Activated CD4-positive, alpha-beta T cell treated with anti-CD3 and anti-CD28 coated beads, Interleukin-2, amount 50 U/mL, for 24 hours (primary cell): ENCODE data around the gene IMMP2L.

Source experiments
- DNase-seq, 2 donors: peaks; one replicate each; pipeline ENCODE4 v3.0.0-alpha.2; 2020; ENCODE audit warnings: low read depth in 1 of 2, low spot score in 1 of 2

Gene IMMP2L

GRCh38 chr7:111560773-111561653 lies 1.3 kb downstream of the IMMP2L start:
- no peak for DNase-seq

- DNase-seq, result no peak
Measured at GRCh38 chr7:111558991-111559390, 3.3 kb downstream of the IMMP2L start.

- DNase-seq, result no peak
Measured at GRCh38 chr7:111556977-111557376, 5.3 kb downstream of the IMMP2L start.

- no peak for DNase-seq
Measured at GRCh38 chr7:111554086-111554485, 8.2 kb downstream of the IMMP2L start.

- no peak for DNase-seq
Measured at GRCh38 chr7:111541067-111541466, 21.2 kb downstream of the IMMP2L start.

GRCh38 chr7:111540199-111540815 lies 22.0 kb downstream of the IMMP2L start:
- DNase-seq, result no peak

- no peak for DNase-seq
Measured at GRCh38 chr7:111537134-111537533, 25.2 kb downstream of the IMMP2L start.

- DNase-seq, result no peak
Measured at GRCh38 chr7:111535142-111535870, 27.0 kb downstream of the IMMP2L start.

- DNase-seq, result no peak
Measured at GRCh38 chr7:111532625-111533024, 29.7 kb downstream of the IMMP2L start.

GRCh38 chr7:111531993-111532392 lies 30.3 kb downstream of the IMMP2L start:
- no peak for DNase-seq

GRCh38 chr7:111530356-111530668 lies 32.0 kb downstream of the IMMP2L start:
- no peak for DNase-seq

GRCh38 chr7:111529507-111530355 lies 32.6 kb downstream of the IMMP2L start:
- no peak for DNase-seq

- DNase-seq, result no peak
Measured at GRCh38 chr7:111528331-111528730, 34.0 kb downstream of the IMMP2L start.

GRCh38 chr7:111527545-111527944 lies 34.7 kb downstream of the IMMP2L start:
- no peak for DNase-seq

- DNase-seq, result no peak
Measured at GRCh38 chr7:111525100-111525499, 37.2 kb downstream of the IMMP2L start.

GRCh38 chr7:111521660-111522059 lies 40.6 kb downstream of the IMMP2L start:
- DNase-seq, result no peak

- DNase-seq, result no peak
Measured at GRCh38 chr7:111518264-111518663, 44.0 kb downstream of the IMMP2L start.

- DNase-seq, result no peak
Measured at GRCh38 chr7:111517549-111517951, 44.7 kb downstream of the IMMP2L start.

- no peak for DNase-seq
Measured at GRCh38 chr7:111516612-111517011, 45.7 kb downstream of the IMMP2L start.

- DNase-seq, result no peak
Measured at GRCh38 chr7:111513566-111513965, 48.7 kb downstream of the IMMP2L start.

- no peak for DNase-seq
Measured at GRCh38 chr7:111511845-111512244, 50.4 kb downstream of the IMMP2L start.
